Gastrocnemius medialis (tissue), 4 donors: ENCODE results near the gene HYAL1.

Source experiments
- CTCF ChIP-seq, 5 experiments: fragments of 450-650 bp in 3 of 5; fragments of 200-600 bp in 2 of 5; sonication (generic) in 2 of 5; IDR thresholded peaks in 4 of 5; conservative IDR thresholded peaks in 1 of 5; 1 replicate in 4 of 5; 2 replicates in 1 of 5; pipeline ENCODE4 v1.5.1; 2016 to 2019; ENCODE audit warnings: antibody characterized with exemption in 5 of 5, mild to moderate bottlenecking in 3 of 5, moderate library complexity in 3 of 5
- POLR2A ChIP-seq, 2 donors: fragments of 450-650 bp; IDR thresholded peaks; one replicate each; pipeline ENCODE4 v1.6.1; 2017; ENCODE audit warnings: antibody characterized with exemption in 2 of 2, mild to moderate bottlenecking in 2 of 2, moderate library complexity in 2 of 2

GRCh38 chr3:50350213-50350526 lies 46.8 kb upstream of the HYAL1 start:
- TF ChIP-seq CTCF (IDR thresholded peaks at IDR 0.05 in 4 of 5, conservative IDR thresholded peaks at IDR 0.05 in 1 of 5) (no peak), POLR2A (IDR thresholded peaks at IDR 0.05) (no peak)
